GM12874 (cell line): ENCODE data around the gene FRMD4A.

ENCODE experiments used
- CTCF ChIP-seq: IDR thresholded peaks from 2 replicates; pipeline ENCODE4 v1.5.1; 2011; ENCODE audit warnings: low read depth, mild to moderate bottlenecking, control low read depth, low read length, moderate library complexity; ENCODE audit not compliant: insufficient read depth

The FRMD4A gene

DNA sequence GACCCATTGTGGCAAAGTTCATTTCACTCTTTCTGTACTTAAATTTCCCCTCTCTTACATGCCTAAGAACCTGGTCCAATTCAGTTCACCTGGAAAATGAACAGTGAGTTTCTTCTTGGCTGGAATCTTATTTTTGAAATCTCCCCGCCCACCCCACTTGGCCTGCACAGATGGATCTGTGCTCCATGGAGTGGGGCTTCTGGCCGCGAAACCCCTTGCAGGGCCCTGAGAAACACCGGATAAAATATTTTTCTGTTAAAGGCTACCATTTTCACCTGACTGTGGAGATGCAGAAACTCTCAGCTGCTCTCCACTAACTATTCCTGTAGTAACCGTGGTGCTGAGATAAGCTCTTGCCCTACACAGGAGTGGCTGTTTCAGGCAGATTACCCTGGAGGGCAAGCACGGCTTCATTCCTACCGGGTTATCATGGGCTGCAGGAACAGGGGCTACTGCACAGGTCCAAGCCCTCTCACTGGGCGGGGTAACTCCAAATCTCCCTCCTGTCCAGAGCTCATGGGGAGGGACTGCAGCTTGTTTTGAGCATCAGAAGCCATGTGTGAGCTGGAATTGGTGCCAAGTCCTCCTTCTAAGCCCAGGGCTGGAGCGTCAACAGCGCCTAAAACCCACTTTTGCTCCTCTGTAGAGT lies 625.1 kb downstream of the FRMD4A start:
- no peak for TF ChIP-seq CTCF

DNA sequence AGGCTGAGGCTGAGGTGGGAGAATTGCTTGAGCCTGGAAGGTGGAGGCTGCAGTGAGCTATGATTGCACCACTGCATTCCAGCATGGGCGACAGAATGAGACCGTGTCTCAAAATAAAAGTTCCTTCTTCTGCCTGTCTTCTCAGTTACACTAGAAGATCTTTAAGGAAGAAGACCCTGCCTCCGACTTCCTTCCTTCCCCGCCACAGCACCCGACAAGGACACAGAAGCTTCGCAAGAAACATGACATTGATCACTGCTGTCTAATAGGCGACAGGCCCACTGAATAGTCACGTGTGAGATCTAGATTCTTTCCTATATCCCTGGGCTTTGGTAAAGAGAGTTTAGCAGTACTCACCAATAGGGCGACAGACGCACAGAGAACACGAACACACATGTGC lies 625.8 kb downstream of the FRMD4A start:
- TF ChIP-seq CTCF: no peak

DNA sequence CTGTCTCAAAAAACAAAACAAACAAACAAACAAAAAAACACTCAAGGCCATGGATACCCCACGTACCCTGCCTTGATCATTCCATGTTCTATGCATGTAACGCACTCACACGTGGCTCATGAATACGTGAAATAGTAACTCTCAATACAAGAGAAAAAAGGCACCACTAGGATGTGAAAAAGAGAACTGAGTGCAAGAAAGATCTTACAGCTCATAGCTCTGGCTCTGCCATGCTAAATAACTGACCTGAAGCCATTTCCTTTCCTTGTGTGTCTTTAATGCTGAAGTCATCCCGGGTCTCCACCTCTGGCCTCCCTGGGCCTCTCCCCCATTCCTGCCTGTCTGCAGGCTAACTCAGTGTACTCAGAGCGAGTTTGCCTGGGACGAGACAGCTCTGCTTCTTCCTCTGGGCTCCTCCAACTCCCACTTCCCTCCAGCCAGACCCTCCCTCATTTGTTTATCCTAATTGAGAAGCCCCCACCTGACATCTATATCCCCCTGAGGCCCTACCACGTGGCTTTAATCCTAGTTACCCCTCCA lies 626.7 kb downstream of the FRMD4A start:
- no peak for TF ChIP-seq CTCF

- no peak for TF ChIP-seq CTCF
These were observed 627.5 kb downstream of the FRMD4A start for GRCh38 chr10:13703101-13703818.

GRCh38 chr10:13701157-13701919 lies 629.4 kb downstream of the FRMD4A start:
- TF ChIP-seq CTCF: no peak

GRCh38 chr10:13700473-13701144 lies 630.1 kb downstream of the FRMD4A start:
- no peak for TF ChIP-seq CTCF

- no peak for TF ChIP-seq CTCF
These were observed 631.5 kb downstream of the FRMD4A start for GRCh38 chr10:13699216-13699615.
